GM21390 (cell line): ENCODE data around the gene GATAD2A.

ENCODE experiments used
- ATAC-seq: cut with Tn5 transposase; IDR thresholded peaks from one replicate; pipeline ENCODE4 v1.9.1; 2021; ENCODE audit not compliant: unreplicated experiment

The GATAD2A gene

DNA sequence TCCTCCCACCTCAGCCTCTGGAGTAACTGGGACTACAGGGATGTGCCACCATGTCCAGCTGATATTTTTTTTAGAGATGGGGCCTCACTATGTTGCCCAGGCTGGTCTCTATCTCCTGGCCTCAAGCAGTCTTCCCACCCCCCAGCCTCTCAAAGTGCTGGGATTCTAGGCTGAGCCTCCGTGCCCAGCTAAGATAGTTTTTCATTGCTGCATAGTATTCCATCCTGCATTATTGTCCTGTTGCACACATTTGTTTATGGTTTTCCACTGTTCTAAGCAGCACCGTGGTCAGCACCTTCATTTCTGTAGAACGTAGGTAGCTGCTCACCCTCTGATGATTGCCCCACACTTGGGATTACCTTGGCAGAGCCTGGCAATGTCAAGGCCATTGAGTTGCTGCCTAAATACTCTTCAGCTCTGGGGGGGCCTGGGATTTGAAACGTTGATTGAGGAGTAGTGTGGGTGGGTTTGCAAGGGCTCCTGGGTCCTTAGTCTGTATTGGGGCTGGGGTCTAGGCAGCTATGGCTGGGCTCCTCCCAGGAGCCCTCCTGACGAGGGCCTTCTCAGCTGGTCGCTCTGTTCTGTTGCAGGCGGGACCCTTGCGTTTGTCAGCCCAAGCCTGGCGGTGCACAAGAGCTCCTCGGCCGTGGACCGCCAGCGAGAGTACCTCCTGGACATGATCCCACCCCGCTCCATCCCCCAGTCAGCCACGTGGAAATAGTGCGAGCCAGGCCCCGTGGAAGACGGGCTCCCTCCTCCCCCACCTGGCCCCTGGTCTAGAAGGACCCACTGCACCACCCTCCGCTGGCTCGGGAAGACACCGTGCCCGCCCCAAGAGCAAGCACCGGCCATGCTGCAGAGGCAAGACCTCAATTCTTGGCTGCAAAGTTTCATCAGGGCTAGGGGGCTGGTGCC is 99.5 kb downstream of the GATAD2A start:
- ATAC-seq: no peak

DNA sequence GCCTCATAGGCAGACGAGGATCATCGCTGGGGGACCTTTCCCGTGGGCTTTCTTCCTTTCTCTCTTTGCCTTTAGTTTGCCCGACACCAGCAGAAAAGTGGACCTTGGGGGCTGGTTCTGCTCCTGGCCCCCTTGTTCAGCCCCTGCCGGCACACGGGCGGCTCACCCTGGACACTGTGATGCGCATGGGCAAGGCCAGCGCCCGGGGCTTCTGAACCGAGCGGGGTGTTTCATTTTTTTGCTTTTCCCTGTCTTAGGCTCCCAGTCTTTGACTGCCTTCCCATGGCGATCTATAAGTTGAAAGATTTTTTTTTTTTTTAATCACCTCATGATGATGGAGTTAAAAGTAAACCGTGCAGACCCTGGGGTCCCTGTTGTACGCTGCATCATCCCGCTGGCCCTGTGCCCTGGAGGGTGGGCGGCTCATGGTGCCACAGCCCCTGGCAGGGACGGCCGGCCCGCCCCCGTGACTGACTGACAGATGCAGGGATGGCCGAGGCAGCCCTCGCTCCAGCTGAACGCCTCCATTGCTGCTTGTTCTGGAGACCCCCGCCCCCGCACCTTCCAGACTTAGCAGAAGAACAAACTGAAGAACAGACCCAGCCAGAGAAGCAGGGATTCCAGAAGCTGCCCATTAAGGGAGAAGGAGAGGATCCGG is 100.3 kb downstream of the GATAD2A start:
- ATAC-seq: no peak

DNA sequence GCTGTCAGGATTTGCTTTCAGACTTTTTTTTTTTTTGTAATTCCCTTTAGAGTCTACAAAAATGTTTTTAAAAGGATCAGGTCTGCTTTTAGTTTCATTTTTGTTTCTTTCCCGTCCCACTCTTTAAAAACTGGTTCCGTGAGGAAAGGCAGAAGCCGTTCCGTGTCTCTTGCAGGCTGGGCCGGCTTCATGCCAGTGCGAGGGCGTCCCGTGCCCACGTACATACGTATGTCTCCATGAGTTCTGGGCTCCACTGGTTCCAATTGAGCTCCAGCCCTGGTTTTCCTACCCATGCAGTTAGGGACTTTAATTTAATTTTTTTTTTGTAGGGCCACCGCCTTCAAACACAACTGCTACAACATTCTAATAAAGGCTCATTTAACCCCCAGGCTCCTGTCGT is 101.1 kb downstream of the GATAD2A start:
- ATAC-seq: no peak

DNA sequence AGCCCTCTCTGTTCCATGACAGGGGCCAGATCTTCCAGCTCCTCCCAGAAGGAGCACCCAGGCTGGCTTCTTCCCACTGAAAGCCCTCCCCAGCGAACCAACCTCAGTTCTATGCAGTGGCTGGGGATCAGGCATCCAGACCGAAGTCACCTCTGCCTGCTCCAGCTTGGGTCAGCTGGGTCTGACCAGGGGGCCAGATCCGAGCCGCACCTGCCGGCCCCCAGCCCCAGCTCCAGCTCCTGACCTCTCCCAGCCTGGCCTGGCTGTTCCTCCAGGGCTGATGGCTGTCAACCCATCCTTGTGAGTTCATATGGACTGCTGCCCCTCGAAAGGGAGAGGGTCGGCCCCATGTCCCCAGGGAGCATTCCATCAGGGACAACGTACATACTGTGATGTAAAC is 101.9 kb downstream of the GATAD2A start:
- ATAC-seq: no peak

DNA sequence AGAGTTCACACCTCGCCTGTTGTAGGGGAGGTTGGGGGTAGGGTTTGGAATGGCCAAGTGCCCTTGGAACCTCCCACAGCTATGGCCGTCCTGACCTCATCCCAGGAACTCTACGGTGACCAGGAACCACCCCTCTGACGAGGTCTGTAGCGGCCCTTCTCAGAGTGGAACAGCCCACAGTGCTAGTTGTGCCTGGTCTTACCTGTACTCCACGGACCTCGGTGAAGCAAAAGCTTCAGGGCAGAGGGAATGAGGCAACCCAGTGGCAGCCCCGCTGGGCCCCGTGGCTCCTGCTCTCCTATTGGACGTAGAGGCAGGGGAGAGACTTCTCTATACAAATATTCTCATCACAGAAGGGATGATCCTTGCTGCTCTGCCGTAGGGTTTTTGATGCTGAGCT is 102.7 kb downstream of the GATAD2A start:
- ATAC-seq: no peak

DNA sequence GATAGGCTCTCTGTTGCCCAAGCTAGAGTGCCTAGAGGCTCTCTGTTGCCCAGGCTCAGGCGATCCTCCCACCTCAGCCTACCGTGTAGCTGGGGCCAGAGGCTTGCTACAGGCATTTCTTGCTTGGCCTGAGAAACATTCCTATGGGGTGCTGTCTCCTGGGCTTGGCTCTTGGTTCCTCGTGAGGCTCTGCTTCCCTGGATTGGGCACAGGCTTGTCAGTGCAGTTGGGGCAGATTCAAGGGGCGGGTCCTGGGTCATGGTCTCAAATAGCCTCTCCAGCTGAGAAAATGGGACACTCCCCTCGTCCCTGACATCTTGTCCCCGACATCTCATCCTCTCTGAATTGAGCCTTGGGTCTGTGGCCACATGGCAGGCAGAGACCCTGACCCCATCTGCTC is 105.0 kb downstream of the GATAD2A start:
- ATAC-seq: no peak

DNA sequence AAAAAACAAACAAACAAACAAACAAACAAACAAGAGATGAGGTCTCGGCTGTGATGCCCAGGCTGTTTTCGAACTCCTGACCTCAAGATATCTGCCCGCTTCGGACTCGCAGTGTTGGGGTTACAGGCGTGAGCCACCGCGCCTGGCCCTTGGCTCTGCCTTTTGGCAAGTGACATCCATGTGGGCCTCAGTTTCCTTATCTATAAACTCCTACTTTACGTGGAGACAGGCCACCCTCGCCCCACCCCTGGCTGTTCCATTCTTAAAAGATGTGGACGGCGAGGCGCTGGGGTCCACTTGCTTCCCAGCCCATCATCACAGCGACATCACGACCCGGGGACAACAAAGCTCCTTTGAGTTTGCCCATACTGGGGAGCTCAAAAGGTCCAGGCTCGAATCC is 108.2 kb downstream of the GATAD2A start:
- ATAC-seq: no peak

DNA sequence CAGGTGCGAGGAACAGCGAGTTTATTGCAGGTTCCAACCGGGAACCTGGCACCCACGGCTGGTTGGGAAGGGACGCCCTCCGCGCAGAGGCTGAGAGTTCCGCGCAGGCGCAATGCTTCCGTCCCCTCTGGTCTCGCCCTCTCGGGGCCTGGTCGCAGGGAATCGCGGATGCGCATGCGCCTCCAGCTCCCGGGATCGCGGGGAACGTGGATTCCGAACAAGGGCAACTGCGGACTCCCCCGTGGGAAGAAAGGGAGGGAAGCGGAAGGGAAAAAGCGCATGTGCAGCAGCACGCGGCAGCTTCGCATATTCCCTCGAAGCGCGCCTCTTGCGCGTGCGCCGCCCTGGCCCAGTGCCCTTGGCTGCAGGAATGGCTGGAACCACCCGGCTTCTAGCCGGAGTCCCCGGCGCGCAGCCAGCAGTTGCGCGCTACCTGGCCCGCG is 108.8 kb downstream of the GATAD2A start:
- ATAC-seq: no peak

DNA sequence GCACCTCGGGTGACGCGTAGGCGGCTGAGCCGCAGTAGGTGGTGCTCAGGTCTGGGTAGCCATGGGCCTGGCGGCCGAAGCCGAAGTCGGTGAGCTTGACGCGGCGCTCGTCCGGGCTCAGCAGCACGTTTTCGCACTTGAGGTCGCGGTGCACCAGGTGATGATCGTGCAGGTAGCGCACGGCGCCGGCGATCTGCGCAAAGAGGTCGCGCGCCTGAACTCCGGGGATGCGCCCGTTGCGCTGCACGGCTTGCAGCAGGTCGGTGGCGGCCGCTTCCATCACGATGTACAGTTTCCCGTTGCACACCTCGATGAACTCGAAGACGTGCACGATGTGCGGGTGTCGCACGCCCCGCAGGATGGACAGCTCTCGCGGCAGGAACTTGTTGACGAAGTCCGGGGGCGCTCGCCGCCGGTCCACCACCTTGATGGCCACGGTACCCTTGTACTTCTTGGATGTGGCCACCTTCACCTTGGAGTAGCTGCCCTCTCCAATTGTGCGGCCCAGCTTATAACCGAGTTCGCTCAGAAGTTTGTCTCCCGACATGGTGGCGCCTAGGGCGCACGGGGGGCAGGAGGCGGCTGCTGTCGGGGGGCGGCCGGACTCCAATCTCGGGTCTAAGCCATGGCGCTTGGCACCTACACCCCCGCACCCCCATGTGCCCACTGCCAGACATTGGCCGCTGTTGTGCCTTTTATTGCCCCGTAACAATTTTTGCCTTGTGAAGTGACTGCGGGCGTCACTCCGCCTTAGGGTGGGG is 109.6 kb downstream of the GATAD2A start, which contains the start of gene TSSK6:
Gene TSSK6 (minus strand): TSS at position 668 of the 761 bp plus-strand sequence. CDS start 121 bp downstream, at position 547.
- ATAC-seq: no peak

DNA sequence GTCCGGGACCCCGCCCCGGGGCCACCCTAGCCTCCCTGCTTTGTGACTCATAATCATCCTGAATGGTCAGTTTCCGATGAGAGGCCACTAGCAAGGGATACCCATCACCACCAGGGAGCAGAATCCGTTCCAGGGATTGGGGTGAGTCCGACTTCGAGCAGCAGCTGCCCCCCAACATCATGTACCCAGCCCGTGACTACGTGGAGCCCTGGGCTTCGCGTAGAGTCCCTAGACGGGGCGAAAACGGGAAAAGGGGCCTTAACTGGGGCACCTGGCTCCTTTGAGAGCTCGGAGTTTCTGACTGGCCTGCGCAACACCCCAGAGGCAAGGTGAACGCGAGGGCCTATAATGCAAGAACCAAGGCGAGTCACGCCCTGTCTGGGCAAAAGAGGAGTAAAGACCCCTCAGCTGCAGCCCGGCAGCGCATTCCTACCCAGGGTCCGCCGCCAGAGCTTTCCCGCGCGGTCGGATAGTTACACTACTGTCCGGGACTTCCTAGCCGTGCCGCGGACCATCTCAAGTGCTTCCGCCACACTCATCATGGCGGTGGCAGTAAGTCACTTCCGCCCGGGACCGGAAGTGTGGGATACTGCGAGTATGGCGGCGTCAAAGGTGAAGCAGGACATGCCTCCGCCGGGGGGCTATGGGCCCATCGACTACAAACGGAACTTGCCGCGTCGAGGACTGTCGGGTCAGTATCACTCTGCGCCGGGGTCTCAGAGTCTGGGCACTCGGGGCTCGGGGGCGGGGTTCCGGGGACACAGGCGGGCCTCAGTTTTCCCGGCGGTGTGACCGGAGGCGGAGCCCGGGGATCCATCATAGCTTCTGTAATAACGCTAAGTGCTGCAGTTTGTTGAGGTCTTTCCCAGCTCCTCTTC is 110.4 kb downstream of the GATAD2A start, which contains the start of gene NDUFA13:
Gene NDUFA13 (plus strand): TSS at position 584 of the 878 bp plus-strand sequence. CDS start 14 bp downstream, at position 598.
- peak; percentile 90 for ATAC-seq

DNA sequence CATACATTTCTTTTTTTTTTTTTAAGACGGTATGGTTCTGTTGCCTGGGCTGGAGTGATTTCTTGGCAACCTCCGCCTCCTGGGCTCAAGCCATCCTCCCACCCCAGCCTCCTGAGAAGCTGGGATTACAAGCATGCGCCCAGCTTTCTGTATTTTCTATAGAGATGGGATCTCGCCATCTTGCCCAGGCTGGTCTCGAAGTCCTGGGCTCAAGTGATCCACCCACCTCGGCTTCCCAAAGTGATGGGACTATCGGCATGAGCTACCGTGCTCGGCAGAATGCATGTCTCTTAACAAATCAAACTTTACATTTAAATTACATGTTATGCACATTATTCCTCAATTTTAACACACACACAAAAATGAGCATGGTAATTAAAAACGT is 111.8 kb downstream of the GATAD2A start:
- ATAC-seq: no peak

DNA sequence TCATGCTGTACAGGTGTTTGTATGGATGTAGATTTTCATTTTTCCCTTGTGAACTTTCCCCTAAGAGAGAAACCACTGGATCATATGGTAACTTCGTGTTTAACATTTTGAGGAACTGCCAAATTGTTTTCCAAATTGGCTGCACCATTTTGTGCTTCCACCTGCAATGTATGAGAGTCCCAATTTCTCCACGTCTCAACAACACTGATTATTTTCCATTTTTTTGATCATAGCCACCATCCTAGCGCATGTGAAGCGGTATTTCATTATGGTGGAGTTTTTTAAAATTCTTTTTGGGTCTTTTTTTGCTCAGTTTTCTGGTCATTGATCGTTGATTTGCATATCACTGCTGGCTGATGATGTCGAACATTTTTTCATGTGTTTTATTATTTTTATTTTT is 115.5 kb downstream of the GATAD2A start:
- no peak for ATAC-seq

DNA sequence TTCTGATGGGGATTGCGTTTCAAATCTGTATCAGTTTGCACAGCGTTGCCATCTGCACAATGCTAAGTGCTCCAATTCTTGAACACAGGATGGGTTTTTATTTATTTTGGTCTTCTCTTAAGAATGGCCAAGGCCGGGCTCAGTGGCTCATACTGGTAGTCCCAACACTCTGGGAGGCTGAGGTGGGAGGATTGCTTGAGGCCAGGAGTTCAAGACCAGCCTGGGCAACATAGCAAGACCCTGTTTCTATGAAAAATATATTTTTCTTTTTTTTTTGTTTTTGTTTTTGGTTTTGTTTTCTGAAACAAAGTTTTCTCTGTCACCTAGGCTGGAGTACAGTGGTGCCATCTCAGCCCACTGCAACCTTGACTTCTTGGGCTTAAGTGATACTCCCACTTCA is 117.7 kb downstream of the GATAD2A start:
- no peak for ATAC-seq

DNA sequence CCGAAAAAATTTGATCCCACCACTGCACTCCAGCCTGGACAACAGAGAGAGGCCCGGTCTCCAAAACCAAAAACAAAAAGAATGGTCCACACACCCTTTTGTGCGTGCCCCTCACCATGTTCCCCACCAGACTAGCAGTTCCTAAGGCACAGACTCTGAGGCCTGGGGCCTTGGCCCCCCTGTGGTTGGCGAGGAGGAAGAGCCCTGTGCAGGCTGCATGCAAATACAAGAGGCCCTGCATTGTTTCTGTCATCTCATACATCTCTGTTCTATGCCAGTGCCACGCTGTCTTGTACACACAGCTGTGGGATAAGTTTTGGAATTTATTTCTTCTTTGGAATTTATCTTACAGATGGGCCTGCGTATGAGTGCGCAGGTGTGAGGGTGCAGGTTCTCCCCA is 118.6 kb downstream of the GATAD2A start:
- ATAC-seq: no peak

DNA sequence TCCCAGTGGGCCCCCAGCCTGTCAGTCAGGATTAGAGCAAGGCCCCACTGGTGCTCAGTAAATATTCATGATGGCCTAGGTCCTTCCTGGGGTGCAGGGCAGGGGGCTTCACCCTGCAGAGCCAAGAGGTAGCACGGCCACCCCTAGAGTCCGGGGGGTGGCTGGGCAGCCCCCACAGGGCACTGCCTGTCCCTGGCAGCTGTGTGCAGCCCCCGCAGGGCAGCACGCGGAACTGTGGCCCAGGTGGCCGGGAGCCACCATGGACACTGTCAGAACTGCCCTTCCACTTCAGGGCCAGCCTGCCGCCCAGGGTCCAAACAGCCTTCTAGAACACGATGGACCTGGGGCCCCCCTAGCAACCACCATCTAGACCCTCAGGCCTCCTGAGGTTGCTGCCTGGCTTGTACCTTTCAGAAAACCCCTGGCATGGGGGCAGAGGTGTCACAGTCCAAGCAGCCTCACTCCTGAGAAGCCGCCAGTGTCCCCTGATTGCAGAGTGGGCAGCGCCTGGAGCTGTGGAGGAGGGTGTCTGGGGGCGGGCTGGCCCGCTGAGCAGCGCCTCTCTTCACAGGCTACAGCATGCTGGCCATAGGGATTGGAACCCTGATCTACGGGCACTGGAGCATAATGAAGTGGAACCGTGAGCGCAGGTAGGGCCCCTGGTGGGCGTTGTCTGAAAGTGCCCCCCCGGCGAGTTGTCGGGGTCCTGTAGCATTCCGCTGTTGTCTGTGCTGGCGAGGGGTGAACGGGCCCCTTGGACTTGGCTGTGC is 120.3 kb downstream of the GATAD2A start:
- ATAC-seq: no peak

DNA sequence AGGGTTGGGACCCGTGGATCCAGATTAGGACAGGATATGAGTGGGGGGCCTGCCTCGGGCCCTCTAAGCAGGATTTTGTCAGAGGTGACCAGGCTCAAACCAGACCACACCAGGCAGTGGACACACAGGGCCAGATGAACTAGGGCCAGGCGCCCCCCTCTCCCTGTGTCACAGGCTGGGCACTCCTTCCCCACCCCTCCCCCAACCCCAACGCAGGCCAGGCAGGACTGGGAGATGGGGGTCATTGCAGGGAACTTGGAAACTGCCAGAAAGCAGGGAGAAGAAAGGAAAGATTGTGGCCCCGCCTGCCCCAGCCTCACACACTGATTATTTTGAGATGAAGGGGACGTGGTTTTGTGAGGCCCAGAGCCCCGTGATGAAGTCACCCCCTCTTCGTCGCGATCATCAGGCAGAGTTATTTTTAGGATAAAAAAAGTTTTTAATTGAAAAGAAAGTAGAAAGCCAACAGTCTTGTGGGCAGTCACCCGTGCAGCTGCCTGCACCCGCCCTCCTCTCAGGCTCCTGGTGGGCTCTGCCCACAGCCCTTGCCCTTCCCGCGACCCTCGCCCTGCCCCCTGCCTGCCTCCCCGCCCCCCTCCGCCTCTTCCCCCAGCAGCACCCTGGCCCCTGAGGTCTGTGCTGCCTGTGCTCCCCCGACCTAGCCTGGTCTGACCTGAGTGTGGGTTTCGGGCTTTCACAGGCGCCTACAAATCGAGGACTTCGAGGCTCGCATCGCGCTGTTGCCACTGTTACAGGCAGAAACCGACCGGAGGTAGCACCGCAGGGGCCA is 121.3 kb downstream of the GATAD2A start:
- no peak for ATAC-seq

DNA sequence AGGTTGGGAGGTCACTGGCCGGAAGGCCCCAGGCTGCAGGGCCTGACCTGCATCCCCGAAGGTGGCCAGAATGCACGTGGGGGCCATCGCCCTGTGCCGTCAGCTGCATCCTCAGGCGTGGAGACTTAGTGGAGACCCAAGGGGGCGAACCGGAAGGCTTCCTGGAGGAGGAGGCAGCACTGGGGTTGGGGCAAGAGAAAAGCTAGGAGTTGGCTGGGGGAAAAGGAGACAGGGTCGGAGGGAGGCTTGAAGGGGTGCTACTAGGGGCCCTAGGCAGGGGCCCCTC is 121.8 kb downstream of the GATAD2A start:
- no peak for ATAC-seq

DNA sequence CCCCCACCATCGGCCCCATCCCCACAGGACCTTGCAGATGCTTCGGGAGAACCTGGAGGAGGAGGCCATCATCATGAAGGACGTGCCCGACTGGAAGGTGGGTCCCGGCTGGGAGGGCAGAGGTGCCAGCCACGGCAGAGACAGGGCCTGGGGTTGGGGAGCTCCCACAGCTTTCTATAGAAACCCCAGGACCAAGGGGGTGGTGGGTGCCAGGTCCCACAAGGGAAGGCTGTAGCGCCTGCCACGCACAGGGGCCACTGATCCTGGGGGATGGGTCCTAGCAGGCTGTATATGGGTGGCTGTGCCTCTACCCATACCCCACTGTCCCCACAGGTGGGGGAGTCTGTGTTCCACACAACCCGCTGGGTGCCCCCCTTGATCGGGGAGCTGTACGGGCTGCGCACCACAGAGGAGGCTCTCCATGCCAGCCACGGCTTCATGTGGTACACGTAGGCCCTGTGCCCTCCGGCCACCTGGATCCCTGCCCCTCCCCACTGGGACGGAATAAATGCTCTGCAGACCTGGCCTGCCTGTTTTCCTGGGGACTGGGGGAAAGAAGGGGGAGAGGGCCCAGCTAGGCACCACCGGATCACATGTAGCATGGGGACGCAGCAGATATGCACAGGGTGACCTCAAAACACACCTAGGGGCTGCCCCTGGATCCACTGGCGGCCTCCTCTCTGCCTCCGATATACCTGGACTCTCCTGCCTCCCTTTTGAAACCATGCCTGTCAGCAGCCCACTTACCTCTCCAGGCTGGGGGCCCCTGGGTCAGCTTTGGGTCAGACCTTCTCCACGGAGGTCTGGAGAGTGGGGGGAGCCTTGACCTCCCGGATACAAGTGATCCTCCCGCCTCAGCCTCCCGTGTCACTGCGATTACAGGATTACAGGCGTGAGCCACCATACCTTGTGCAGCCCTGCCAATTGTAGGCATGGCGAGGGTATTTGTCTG is 122.5 kb downstream of the GATAD2A start:
- no peak for ATAC-seq
